ENCODE measurements around the gene NANOS1. TPM values are rescaled to one million over a fixed set of nuclear protein-coding genes. Genes with fewer than 3 reads are reported as not detected.

The NANOS1 gene
- total and polyA plus RNA-seq, 9 of the 15 experiments (the other 6 are each of a cell fraction or from before 2014, with no cell fraction given) = 0.14 to 1.6 (median 0.83) TPM; not detected in 1

DNA sequence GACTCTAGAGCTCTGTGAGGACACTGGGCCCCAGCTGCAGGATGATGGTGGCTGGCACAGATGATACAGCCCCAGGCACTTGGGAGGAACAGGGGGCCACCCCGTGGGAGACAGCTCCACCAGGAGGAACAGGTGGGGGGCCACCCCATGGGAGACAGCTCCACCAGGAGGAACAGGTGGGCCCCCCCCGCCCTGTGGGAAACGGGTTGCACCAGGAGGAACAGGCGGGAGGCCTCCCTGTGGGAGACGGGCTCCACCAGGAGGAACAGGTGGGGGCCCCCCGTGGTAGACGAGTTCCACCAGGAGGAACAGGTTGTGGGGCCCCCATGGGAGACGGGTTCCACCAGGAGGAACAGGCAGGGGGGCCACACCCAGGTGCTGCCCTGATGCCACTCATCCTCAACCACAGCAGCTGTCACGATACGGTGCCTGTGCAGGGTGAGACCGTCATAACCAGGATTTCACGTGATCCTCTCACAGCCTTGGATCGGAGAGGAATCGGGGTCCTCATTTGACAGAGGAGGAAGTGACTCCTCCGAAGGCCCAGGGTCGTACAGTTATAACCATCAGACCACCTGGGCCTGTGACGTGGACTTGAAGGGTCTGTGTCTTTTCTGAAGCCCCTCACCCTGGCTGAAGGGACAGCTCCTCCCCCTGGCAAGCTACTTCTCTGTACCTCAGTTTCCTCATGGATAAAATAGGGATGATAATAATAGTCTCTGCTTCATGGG, 49.2 kb upstream of the NANOS1 start:
- no peak for ATAC-seq
- intact Hi-C loops (cut with micrococcal nuclease) (no loop called here), in situ Hi-C loops (cut with MboI) (no loop called here)
- H3K9me1 ChIP-seq (ENCODE audit: control insufficient read depth, insufficient read depth, low read length) = no peaks in the 10 kb centered on the region
- H3K9me3 ChIP-seq (replicated peaks; ENCODE audit: control insufficient read depth, insufficient read depth, low read depth, low read length) = no peaks in the 10 kb centered on the region
- no peak overlapping the region for H3K27ac ChIP-seq (ENCODE audit: extremely low read depth, low read depth, low read length)
- CTCF ChIA-PET (ENCODE audit: low intra/inter-chr PET ratio) = no interaction called here
- no peaks in the 10 kb centered on the region for H4K20me1 ChIP-seq (replicated peaks; ENCODE audit: control insufficient read depth, insufficient read depth, low read length)
- no TSS peak for BruUV-seq (replicated peaks)
- 3% methylated on average over 8 of the region's 17 CpGs for WGBS (ENCODE audit: insufficient coverage, low coverage, missing lambda C conversion rate)
- no peak overlapping the region for H2AFZ ChIP-seq (ENCODE audit: low read depth, low read length)
- no peak overlapping the region for H3K4me3 ChIP-seq
- DNase-seq (ENCODE audit: extremely low read depth in 1 of 4, low spot score in 3 of 4) = no peak
- no peak overlapping the region; a peak in 1 of 4 replicates for H3K9ac ChIP-seq (ENCODE audit: insufficient read depth in 1 of 2, low read depth in 2 of 2, low read length in 2 of 2)
- no peak for FAIRE-seq
- no peaks in the 10 kb centered on the region for H3K36me3 ChIP-seq (ENCODE audit: control insufficient read depth, insufficient read depth, low read length)
- no peaks in the 10 kb centered on the region for H3K79me2 ChIP-seq (ENCODE audit: control insufficient read depth, insufficient read depth, low read length)
- POLR2A ChIA-PET = interaction anchor here (0.6 kb wide), 1 partner anchor 210 kb away, joined by 4 read pairs; no protein-coding TSS in a partner anchor
- no peak overlapping the region for H3K4me2 ChIP-seq (ENCODE audit: insufficient read depth, low read length)
- no peaks in the 10 kb centered on the region for H3K4me1 ChIP-seq (replicated peaks in 1 of 2; ENCODE audit: control insufficient read depth in 2 of 2, insufficient read depth in 2 of 2, low read length in 2 of 2)
- peaks cover 0 to 39% of the 10 kb centered on the region in 2 experiments; a peak in 2 of 5 replicates for H3K27me3 ChIP-seq (ENCODE audit: control insufficient read depth in 2 of 2, insufficient read depth in 2 of 2, low read length in 2 of 2)
- TF ChIP-seq NFE2 (IDR thresholded peaks at IDR 0.05; ENCODE audit: low read depth) (no peak), ZNF124 (CRISPR knock-in tag; IDR thresholded peaks at IDR 0.05) (no peak), ZSCAN29 (IDR thresholded peaks at IDR 0.05) (no peak), HNRNPLL (IDR thresholded peaks at IDR 0.05; ENCODE audit: low read depth, low read length, poor library complexity, severe bottlenecking) (no peak), PATZ1 (CRISPR knock-in tag; IDR thresholded peaks at IDR 0.05; ENCODE audit: borderline replicate concordance) (no peak)
- TF ChIP-seq, protein P1, sequence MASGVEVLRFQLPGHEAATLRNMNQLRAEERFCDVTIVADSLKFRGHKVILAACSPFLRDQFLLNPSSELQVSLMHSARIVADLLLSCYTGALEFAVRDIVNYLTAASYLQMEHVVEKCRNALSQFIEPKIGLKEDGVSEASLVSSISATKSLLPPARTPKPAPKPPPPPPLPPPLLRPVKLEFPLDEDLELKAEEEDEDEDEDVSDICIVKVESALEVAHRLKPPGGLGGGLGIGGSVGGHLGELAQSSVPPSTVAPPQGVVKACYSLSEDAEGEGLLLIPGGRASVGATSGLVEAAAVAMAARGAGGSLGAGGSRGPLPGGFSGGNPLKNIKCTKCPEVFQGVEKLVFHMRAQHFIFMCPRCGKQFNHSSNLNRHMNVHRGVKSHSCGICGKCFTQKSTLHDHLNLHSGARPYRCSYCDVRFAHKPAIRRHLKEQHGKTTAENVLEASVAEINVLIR (CRISPR knock-in tag; IDR thresholded peaks at IDR 0.05) = no peak
- TF ChIP-seq, protein P2, sequence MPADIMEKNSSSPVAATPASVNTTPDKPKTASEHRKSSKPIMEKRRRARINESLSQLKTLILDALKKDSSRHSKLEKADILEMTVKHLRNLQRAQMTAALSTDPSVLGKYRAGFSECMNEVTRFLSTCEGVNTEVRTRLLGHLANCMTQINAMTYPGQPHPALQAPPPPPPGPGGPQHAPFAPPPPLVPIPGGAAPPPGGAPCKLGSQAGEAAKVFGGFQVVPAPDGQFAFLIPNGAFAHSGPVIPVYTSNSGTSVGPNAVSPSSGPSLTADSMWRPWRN (IDR thresholded peaks at IDR 0.05; ENCODE audit: low read depth) = no peak
